ENCODE data around the gene DOCK1. TPM values are rescaled to one million over a fixed set of nuclear protein-coding genes. Genes with fewer than 3 reads are reported as not detected.

The DOCK1 gene
- total RNA-seq, 2 donors from 2014 or later = 52.9 to 76.7 TPM

- DNase-seq (ENCODE audit: low spot score) = no peak
- Histone ChIP-seq H3K4me3 (no peak overlapping the region), H3K9me3 (no peaks in the 10 kb centered on the region), H3K36me3 (peaks cover 7% of the 10 kb centered on the region), H3K27ac (no peak overlapping the region), H3K27me3 (replicated peaks; ENCODE audit: insufficient read depth) (no peaks in the 10 kb centered on the region), H3K4me1 (ENCODE audit: control insufficient read depth in 1 of 2, low read depth in 2 of 2) (no peaks in the 10 kb centered on the region)
- no peak for ATAC-seq (ENCODE audit: insufficient number of reproducible peaks, low FRiP score, low read depth)
- TF ChIP-seq CTCF (IDR thresholded peaks at IDR 0.05) = no peak
Measured at GRCh38 chr10:127372361-127372760, 467.1 kb downstream of the DOCK1 start.

GRCh38 chr10:127374074-127374680 is 468.9 kb downstream of the DOCK1 start:
- Histone ChIP-seq H3K9me3 (no peaks in the 10 kb centered on the region), H3K4me1 (ENCODE audit: control insufficient read depth in 1 of 2, low read depth in 2 of 2) (no peaks in the 10 kb centered on the region), H3K27me3 (replicated peaks; ENCODE audit: insufficient read depth) (no peaks in the 10 kb centered on the region), H3K36me3 (peaks cover 7% of the 10 kb centered on the region), H3K4me3 (no peak overlapping the region), H3K27ac (no peak overlapping the region)
- TF ChIP-seq CTCF (IDR thresholded peaks at IDR 0.05) = no peak
- DNase-seq (ENCODE audit: low spot score) (no peak), ATAC-seq (ENCODE audit: insufficient number of reproducible peaks, low FRiP score, low read depth) (no peak)

GRCh38 chr10:127374901-127375300 is 469.7 kb downstream of the DOCK1 start:
- H3K9me3 ChIP-seq = no peaks in the 10 kb centered on the region

GRCh38 chr10:127375461-127375860 is 470.2 kb downstream of the DOCK1 start:
- H3K4me1 ChIP-seq (ENCODE audit: control insufficient read depth in 1 of 2, low read depth in 2 of 2) = no peaks in the 10 kb centered on the region
- H3K27me3 ChIP-seq (replicated peaks; ENCODE audit: insufficient read depth) = no peaks in the 10 kb centered on the region
- no peaks in the 10 kb centered on the region for H3K9me3 ChIP-seq
- H3K36me3 ChIP-seq = peaks cover 7% of the 10 kb centered on the region
- H3K4me3 ChIP-seq = no peak overlapping the region
- no peak for TF ChIP-seq CTCF (IDR thresholded peaks at IDR 0.05)
- no peak for ATAC-seq (ENCODE audit: insufficient number of reproducible peaks, low FRiP score, low read depth)
- DNase-seq (ENCODE audit: low spot score) = no peak
- H3K27ac ChIP-seq = no peak overlapping the region

More at GRCh38 chr10:127374901-127375300, 469.7 kb downstream of the DOCK1 start:
- no peak for DNase-seq (ENCODE audit: low spot score)
- H3K36me3 ChIP-seq = peaks cover 7% of the 10 kb centered on the region
- TF ChIP-seq CTCF (IDR thresholded peaks at IDR 0.05) = no peak
- H3K4me1 ChIP-seq (ENCODE audit: control insufficient read depth in 1 of 2, low read depth in 2 of 2) = no peaks in the 10 kb centered on the region
- ATAC-seq (ENCODE audit: insufficient number of reproducible peaks, low FRiP score, low read depth) = no peak
- H3K27ac ChIP-seq = no peak overlapping the region
- H3K4me3 ChIP-seq = no peak overlapping the region
- no peaks in the 10 kb centered on the region for H3K27me3 ChIP-seq (replicated peaks; ENCODE audit: insufficient read depth)

GRCh38 chr10:127376071-127376470 is 470.8 kb downstream of the DOCK1 start:
- DNase-seq (ENCODE audit: low spot score) (no peak), ATAC-seq (ENCODE audit: insufficient number of reproducible peaks, low FRiP score, low read depth) (no peak)
- no peak for TF ChIP-seq CTCF (IDR thresholded peaks at IDR 0.05)
- peaks cover 7% of the 10 kb centered on the region for H3K36me3 ChIP-seq
- no peaks in the 10 kb centered on the region for H3K9me3 ChIP-seq
- H3K4me1 ChIP-seq (ENCODE audit: control insufficient read depth in 1 of 2, low read depth in 2 of 2) = no peaks in the 10 kb centered on the region
- H3K27ac ChIP-seq = no peak overlapping the region
- no peaks in the 10 kb centered on the region for H3K27me3 ChIP-seq (replicated peaks; ENCODE audit: insufficient read depth)
- no peak overlapping the region for H3K4me3 ChIP-seq
